GM18951 (cell line): ENCODE results near the gene TRMU.

Experiments
- POLR2A ChIP-seq: IDR thresholded peaks from 4 replicates; pipeline ENCODE4 v1.6.1; 2011; ENCODE audit warnings: mild to moderate bottlenecking; ENCODE audit not compliant: insufficient read length, insufficient read depth; ENCODE audit errors: extremely low read depth
- in situ Hi-C: fragments of 300-500 bp; cut with MboI; formaldehyde crosslinking; loops from one replicate; pipeline ENCODE4 v1.12.0; 2022; ENCODE audit warnings: low sequenced_read_pairs, mixed read lengths, inconsistent platforms; ENCODE audit not compliant: unreplicated experiment

The TRMU gene

GRCh38 chr22:46336119-46337078, 885 bp downstream of the TRMU start:
- no peak for TF ChIP-seq POLR2A
- in situ Hi-C loops: no loop called here

GRCh38 chr22:46337870-46338269, 2.4 kb downstream of the TRMU start:
- TF ChIP-seq POLR2A: no peak
- in situ Hi-C loops: no loop called here

GRCh38 chr22:46338636-46339035, 3.1 kb downstream of the TRMU start:
- in situ Hi-C loops: no loop called here
- no peak for TF ChIP-seq POLR2A

- in situ Hi-C loops: no loop called here
Observed at GRCh38 chr22:46339956-46340355, 4.4 kb downstream of the TRMU start.

GRCh38 chr22:46340676-46341075, 5.2 kb downstream of the TRMU start:
- in situ Hi-C loops: no loop called here
- no peak for TF ChIP-seq POLR2A

More at GRCh38 chr22:46339956-46340355, 4.4 kb downstream of the TRMU start:
- no peak for TF ChIP-seq POLR2A

GRCh38 chr22:46346680-46347405, 11.3 kb downstream of the TRMU start:
- no peak for TF ChIP-seq POLR2A
- in situ Hi-C loops: no loop called here

GRCh38 chr22:46347646-46348045, 12.1 kb downstream of the TRMU start:
- in situ Hi-C loops: no loop called here
- no peak for TF ChIP-seq POLR2A

GRCh38 chr22:46348099-46348695, 12.7 kb downstream of the TRMU start:
- TF ChIP-seq POLR2A: no peak
- in situ Hi-C loops: no loop called here

GRCh38 chr22:46349238-46349637, 13.7 kb downstream of the TRMU start:
- no peak for TF ChIP-seq POLR2A
- in situ Hi-C loops: no loop called here

GRCh38 chr22:46349681-46350080, 14.2 kb downstream of the TRMU start:
- in situ Hi-C loops: no loop called here
- no peak for TF ChIP-seq POLR2A

- in situ Hi-C loops: no loop called here
- TF ChIP-seq POLR2A: no peak
Observed at GRCh38 chr22:46350121-46350520, 14.6 kb downstream of the TRMU start.

- in situ Hi-C loops: no loop called here
- no peak for TF ChIP-seq POLR2A
Observed at GRCh38 chr22:46350646-46351045, 15.1 kb downstream of the TRMU start.

- TF ChIP-seq POLR2A: no peak
- in situ Hi-C loops: no loop called here
Observed at GRCh38 chr22:46351131-46351735, 15.7 kb downstream of the TRMU start.
